Endothelial cell of umbilical vein (primary cell): ENCODE data around the gene GATA6. TPM values are rescaled to one million over a fixed set of nuclear protein-coding genes. Genes with fewer than 3 reads are reported as not detected.

ENCODE experiments used
- BruUV-seq: library from RNA; stranded (reverse); fragments of 400-500 nt; replicated peaks from 2 replicates; lab custom pipeline; 2021; lab: Mats Ljungman, UMichigan
- CTCF ChIA-PET: fragments of 300-600, 350-600 bp; sonication (Branson Sonifier 250); formaldehyde crosslinking; loops from one replicate; lab custom pipeline; 2021; ENCODE audit warnings: antibody characterized with exemption, inconsistent platforms; lab: Charles Lee
- POLR2A ChIA-PET: fragments of 300-600, 350-600 bp; sonication (Branson Sonifier 250); formaldehyde crosslinking; loops from one replicate; lab custom pipeline; 2021; ENCODE audit warnings: antibody characterized with exemption, inconsistent platforms; lab: Charles Lee
- DNase-seq: peaks from one replicate; pipeline ENCODE4 v3.0.0-alpha.2; 2011; ENCODE audit warnings: low read depth, low spot score
- FAIRE-seq: peaks from 2 replicates; lab custom pipeline; 2011; peaks lifted over from hg19 to GRCh38; lab: Jason Lieb, UNC
- H2AFZ ChIP-seq: 2 replicates; pipeline ENCODE4 v1.6.0; 2012; ENCODE audit warnings: low read depth, low read length, control low read depth, inconsistent platforms
- H3K27ac ChIP-seq: 2 replicates; pipeline ENCODE4 v1.5.1; 2011; ENCODE audit warnings: low read depth, mild to moderate bottlenecking, control low read depth, low read length, moderate library complexity; ENCODE audit not compliant: insufficient read depth
- H3K27me3 ChIP-seq, 2 experiments: 2 replicates each; pipeline versions ENCODE4 v1.6.0 to v1.6.1; 2011; ENCODE audit warnings: low read length in 2 of 2, mixed read lengths in 1 of 2; ENCODE audit not compliant: control insufficient read depth in 2 of 2, insufficient read depth in 2 of 2
- H3K36me3 ChIP-seq, 2 experiments: 2 replicates in 1 of 2; 3 replicates in 1 of 2; pipeline ENCODE4 v1.5.1; 2011; ENCODE audit warnings: low read length in 2 of 2, mild to moderate bottlenecking in 1 of 2, moderate library complexity in 1 of 2; ENCODE audit not compliant: control insufficient read depth in 2 of 2, insufficient read depth in 2 of 2; ENCODE audit errors: extremely low read depth in 1 of 2
- H3K4me1 ChIP-seq: 3 replicates; pipeline ENCODE4 v1.5.1; 2011; ENCODE audit warnings: mild to moderate bottlenecking, low read length; ENCODE audit not compliant: control insufficient read depth, insufficient read depth; ENCODE audit errors: extremely low read depth
- H3K4me2 ChIP-seq: 2 replicates; pipeline ENCODE4 v1.6.1; 2011; ENCODE audit warnings: low read length, control low read depth, mixed read lengths; ENCODE audit not compliant: insufficient read depth
- H3K4me3 ChIP-seq, 3 experiments: fragments of 200-600 bp in 1 of 3; sonication (generic), shearing (Covaris generic) in 1 of 3; replicated peaks in 1 of 3; 2 replicates each; pipeline ENCODE4 v1.5.1; 2011 to 2016; ENCODE audit warnings: control low read depth in 3 of 3, low read length in 3 of 3, mild to moderate bottlenecking in 2 of 3, inconsistent platforms in 1 of 3, low read depth in 1 of 3, moderate library complexity in 1 of 3; ENCODE audit not compliant: insufficient read depth in 1 of 3
- H3K79me2 ChIP-seq: 2 replicates; pipeline ENCODE4 v1.6.0; 2012; ENCODE audit warnings: low read length, inconsistent platforms; ENCODE audit not compliant: control insufficient read depth, insufficient read depth
- H3K9ac ChIP-seq: replicated peaks from 2 replicates; pipeline ENCODE3; 2011; ENCODE audit warnings: low read length, control low read depth; ENCODE audit not compliant: insufficient read depth; ENCODE audit errors: extremely low read depth
- H3K9me1 ChIP-seq: replicated peaks from 3 replicates; pipeline ENCODE4 v1.6.0; 2011; ENCODE audit warnings: mild to moderate bottlenecking, low read length; ENCODE audit not compliant: control insufficient read depth, insufficient read depth; ENCODE audit errors: extremely low read depth
- H3K9me3 ChIP-seq: replicated peaks from 2 replicates; pipeline ENCODE4 v1.5.1; 2012; ENCODE audit warnings: low read length, inconsistent platforms; ENCODE audit not compliant: control insufficient read depth, insufficient read depth
- H4K20me1 ChIP-seq: replicated peaks from 2 replicates; pipeline ENCODE3; 2011; ENCODE audit warnings: mild to moderate bottlenecking, low read length; ENCODE audit not compliant: control insufficient read depth, insufficient read depth; ENCODE audit errors: extremely low read depth
- EZH2 ChIP-seq: IDR thresholded peaks from 2 replicates; pipeline ENCODE4 v1.6.1; 2012; ENCODE audit warnings: borderline replicate concordance, low read depth, mild to moderate bottlenecking, moderate library complexity, low read length, inconsistent platforms; ENCODE audit not compliant: severe bottlenecking
- FOS ChIP-seq: IDR thresholded peaks from 2 replicates; pipeline ENCODE4 v1.6.1; 2011; ENCODE audit warnings: mild to moderate bottlenecking, low read length, moderate library complexity, borderline replicate concordance; ENCODE audit not compliant: insufficient read depth
- MAX ChIP-seq: IDR thresholded peaks from 2 replicates; pipeline ENCODE4 v1.6.1; 2011; ENCODE audit not compliant: insufficient read depth, insufficient read length
- POLR2A ChIP-seq: IDR thresholded peaks from 2 replicates; pipeline ENCODE4 v1.6.1; 2012; ENCODE audit warnings: low read depth, mild to moderate bottlenecking, control low read depth, low read length
- POLR2AphosphoS5 ChIP-seq: IDR thresholded peaks from 2 replicates; pipeline ENCODE4 v1.6.1; 2012; ENCODE audit warnings: low read depth, mild to moderate bottlenecking, control low read depth, low read length, moderate library complexity; ENCODE audit not compliant: insufficient read depth
- dilution Hi-C: fragments of 300-500 bp; cut with MboI; formaldehyde crosslinking; loops from one replicate; pipeline ENCODE4 v1.15.0; 2019; ENCODE audit warnings: low sequenced_read_pairs; ENCODE audit not compliant: extremely low pct_ligation_motif_present
- intact Hi-C: fragments of 100-400 bp; cut with micrococcal nuclease; formaldehyde crosslinking; loops from one replicate; pipeline ENCODE4 v1.10.0; 2022
- polyA plus RNA-seq, 4 experiments: library from polyadenylated mRNA; depleted of rRNA in 3 of 4; stranded (reverse) in 3 of 4; unstranded in 1 of 4; fragments of >200 nt; gene quantifications; 2 replicates each; pipeline versions ENCODE4 v1.2.1 to v1.2.3, GENCODE V29; 2011 to 2012; ENCODE audit warnings: missing spikeins in 1 of 4
- total RNA-seq: library from RNA; stranded (reverse); gene quantifications from 2 replicates; pipeline ENCODE4 v1.2.3, GENCODE V29; 2021
- TF ChIP-seq, protein P1 (sequence below), 2 donors: IDR thresholded peaks; 1 replicate in 1 of 2; 2 replicates in 1 of 2; pipeline ENCODE4 v1.5.1; 2011; ENCODE audit warnings: low read length in 2 of 2, mild to moderate bottlenecking in 2 of 2, moderate library complexity in 2 of 2, control low read depth in 1 of 2, inconsistent platforms in 1 of 2, low read depth in 1 of 2; ENCODE audit not compliant: insufficient read depth in 1 of 2; ENCODE audit errors: extremely low read depth in 1 of 2

Gene GATA6
- total and polyA plus RNA-seq, 2 donors (not counting 3 experiments of a cell fraction or from before 2014, with no cell fraction given): 4.1 to 14.6 TPM

DNA sequence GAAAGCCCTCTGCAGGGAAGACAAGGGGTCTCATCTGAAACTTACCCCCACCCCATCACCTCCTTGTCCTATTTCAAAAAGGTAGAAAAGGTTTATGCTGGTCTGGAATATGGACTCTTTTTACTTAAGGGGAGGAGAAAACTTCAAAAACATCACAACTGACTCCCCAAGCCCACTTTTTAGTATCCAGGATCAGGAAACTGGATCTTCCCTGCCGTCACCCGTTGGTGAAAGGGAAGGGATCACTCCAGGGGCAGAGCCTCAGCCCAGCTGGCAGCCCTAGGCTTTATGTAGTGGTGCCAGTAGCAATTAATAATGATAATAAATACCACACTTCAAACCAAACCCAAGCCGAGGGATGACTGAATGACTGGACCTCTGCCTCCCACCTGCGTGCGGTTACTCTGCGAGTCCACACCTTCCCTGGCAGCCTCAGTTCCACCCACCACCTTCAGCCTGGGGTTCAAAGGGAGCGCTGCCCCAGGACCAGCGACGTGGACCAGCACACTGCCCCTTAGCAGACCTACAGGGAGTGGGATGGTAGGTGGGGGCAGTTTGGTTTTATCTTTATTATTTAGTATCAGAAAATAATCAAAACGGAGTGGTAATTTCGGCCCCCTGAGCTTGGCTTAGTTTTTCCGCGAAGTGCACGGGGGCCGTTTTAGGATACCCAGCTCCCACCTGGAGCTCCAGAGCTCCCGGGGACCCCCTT lies 4.9 kb upstream of the GATA6 start:
- H2AFZ ChIP-seq: no peak overlapping the region
- no peak for TF ChIP-seq POLR2A
- no peak for DNase-seq
- CTCF ChIA-PET: interaction anchor here (0.7 kb wide), 1 partner anchor 399 kb away, joined by 3 read pairs; no protein-coding TSS in a partner anchor
- H3K4me2 ChIP-seq: no peak overlapping the region
- no peaks in the 10 kb centered on the region for H3K36me3 ChIP-seq
- peaks cover 45 to 66% of the 10 kb centered on the region in 2 experiments for H3K27me3 ChIP-seq
- no peak overlapping the region for H3K9ac ChIP-seq
- dilution Hi-C loops: no loop called here
- no peaks in the 10 kb centered on the region for H3K9me3 ChIP-seq
- no peak for FAIRE-seq
- no peak overlapping the region for H3K27ac ChIP-seq
- POLR2A ChIA-PET: no interaction called here
- no peaks in the 10 kb centered on the region for H4K20me1 ChIP-seq
- peaks cover under 1% of the 10 kb centered on the region for H3K79me2 ChIP-seq
- intact Hi-C loops: no loop called here
- no peak overlapping the region for H3K4me3 ChIP-seq
- peaks cover 25% of the 10 kb centered on the region for H3K4me1 ChIP-seq
- H3K9me1 ChIP-seq: no peaks in the 10 kb centered on the region
- BruUV-seq: no TSS peak

DNA sequence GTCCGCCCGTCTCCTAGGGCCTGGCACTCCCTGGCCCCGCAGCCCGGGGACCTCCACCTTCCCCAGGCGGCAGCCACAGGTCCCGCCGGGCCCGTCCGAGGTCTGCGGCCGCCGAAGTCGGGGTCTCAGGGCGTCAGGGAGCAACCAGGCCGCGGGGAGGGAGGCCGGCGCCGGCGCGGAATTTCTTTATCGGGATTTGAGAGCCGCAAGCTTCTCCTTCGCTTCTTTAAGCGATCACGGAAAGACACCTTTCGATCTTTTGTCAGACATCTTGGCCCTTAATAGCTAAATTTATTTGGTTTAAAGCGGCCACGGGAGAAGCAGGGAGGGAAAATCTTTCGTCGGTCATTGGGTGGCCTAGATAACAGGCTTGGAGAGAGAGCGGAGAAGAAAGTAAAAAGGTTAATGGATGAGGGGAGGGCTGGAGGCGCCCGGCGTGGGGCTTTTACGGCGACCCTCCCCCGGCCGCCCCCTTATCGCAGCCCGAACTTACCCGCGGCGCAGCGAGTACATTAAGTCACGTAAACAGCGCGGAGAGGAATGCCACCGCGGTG lies 4.3 kb upstream of the GATA6 start:
- H3K4me1 ChIP-seq: peaks cover 25% of the 10 kb centered on the region
- no peak for TF ChIP-seq POLR2A
- TF ChIP-seq POLR2AphosphoS5: no peak
- TF ChIP-seq MAX: no peak
- peak; percentile 94 for TF ChIP-seq EZH2
- TF ChIP-seq, protein P1, sequence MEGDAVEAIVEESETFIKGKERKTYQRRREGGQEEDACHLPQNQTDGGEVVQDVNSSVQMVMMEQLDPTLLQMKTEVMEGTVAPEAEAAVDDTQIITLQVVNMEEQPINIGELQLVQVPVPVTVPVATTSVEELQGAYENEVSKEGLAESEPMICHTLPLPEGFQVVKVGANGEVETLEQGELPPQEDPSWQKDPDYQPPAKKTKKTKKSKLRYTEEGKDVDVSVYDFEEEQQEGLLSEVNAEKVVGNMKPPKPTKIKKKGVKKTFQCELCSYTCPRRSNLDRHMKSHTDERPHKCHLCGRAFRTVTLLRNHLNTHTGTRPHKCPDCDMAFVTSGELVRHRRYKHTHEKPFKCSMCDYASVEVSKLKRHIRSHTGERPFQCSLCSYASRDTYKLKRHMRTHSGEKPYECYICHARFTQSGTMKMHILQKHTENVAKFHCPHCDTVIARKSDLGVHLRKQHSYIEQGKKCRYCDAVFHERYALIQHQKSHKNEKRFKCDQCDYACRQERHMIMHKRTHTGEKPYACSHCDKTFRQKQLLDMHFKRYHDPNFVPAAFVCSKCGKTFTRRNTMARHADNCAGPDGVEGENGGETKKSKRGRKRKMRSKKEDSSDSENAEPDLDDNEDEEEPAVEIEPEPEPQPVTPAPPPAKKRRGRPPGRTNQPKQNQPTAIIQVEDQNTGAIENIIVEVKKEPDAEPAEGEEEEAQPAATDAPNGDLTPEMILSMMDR (IDR thresholded peaks at IDR 0.05; ENCODE audit: extremely low read depth in 1 of 2, insufficient read depth in 1 of 2, low read depth in 1 of 2, low read length in 2 of 2): no peak
- no peak for TF ChIP-seq FOS
- H3K27me3 ChIP-seq: peaks cover 43 to 66% of the 10 kb centered on the region in 2 experiments
- H2AFZ ChIP-seq: no peak overlapping the region
- no TSS peak for BruUV-seq
- no peak for DNase-seq
- H3K9me3 ChIP-seq: no peaks in the 10 kb centered on the region
- CTCF ChIA-PET: interaction anchor here (0.7 kb wide), 1 partner anchor 398 kb away, joined by 3 read pairs; no protein-coding TSS in a partner anchor
- dilution Hi-C loops: no loop called here
- H3K9me1 ChIP-seq: no peaks in the 10 kb centered on the region
- H3K27ac ChIP-seq: no peak overlapping the region
- no peak overlapping the region for H3K4me2 ChIP-seq
- no peak overlapping the region for H3K9ac ChIP-seq
- no peak overlapping the region for H3K4me3 ChIP-seq
- no peaks in the 10 kb centered on the region for H4K20me1 ChIP-seq
- intact Hi-C loops: no loop called here
- no peaks in the 10 kb centered on the region for H3K36me3 ChIP-seq
- FAIRE-seq: no peak
- POLR2A ChIA-PET: no interaction called here
- peaks cover 7% of the 10 kb centered on the region for H3K79me2 ChIP-seq
